B cell (primary cell): ENCODE results near the gene NOS1. TPM values are rescaled to one million over a fixed set of nuclear protein-coding genes. Genes with fewer than 3 reads are reported as not detected.

ENCODE experiments used
- ATAC-seq: fragments of 200-7000 bp; cut with Tn5 transposase; one replicate; pipeline ENCODE4 v1.10.0; 2021; ENCODE audit warnings: low read depth, mild to moderate bottlenecking, moderate number of reproducible peaks, moderate library complexity
- CTCF ChIA-PET: fragments of 350-600 bp; sonication (Branson Sonifier 250); formaldehyde crosslinking; loops from one replicate; lab custom pipeline; 2021; ENCODE audit warnings: antibody characterized with exemption, inconsistent platforms; lab: Charles Lee
- POLR2A ChIA-PET: fragments of 350-600 bp; sonication (Branson Sonifier 250); formaldehyde crosslinking; loops from one replicate; lab custom pipeline; 2021; ENCODE audit warnings: antibody characterized with exemption; lab: Charles Lee
- DNase-seq: peaks from one replicate; pipeline ENCODE4 v3.0.0; 2013
- H2AFZ ChIP-seq: 2 replicates; pipeline ENCODE4 v1.6.1; 2012; ENCODE audit warnings: mild to moderate bottlenecking, low read depth, low read length; ENCODE audit not compliant: insufficient read depth, poor library complexity, severe bottlenecking
- H3K27ac ChIP-seq, 2 donors: 1 replicate in 1 of 2; 2 replicates in 1 of 2; pipeline ENCODE4 v1.5.1; 2012 to 2013; ENCODE audit warnings: low read length in 2 of 2, mild to moderate bottlenecking in 2 of 2, moderate library complexity in 1 of 2
- H3K27me3 ChIP-seq, 4 experiments: fragments of 200-600 bp in 1 of 4; sonication (generic) in 1 of 4; replicated peaks in 1 of 4; 1 replicate in 2 of 4; 2 replicates in 2 of 4; pipeline versions ENCODE4 v1.6.1 to v1.7.0; 2013 to 2016; ENCODE audit warnings: low read length in 3 of 4, mild to moderate bottlenecking in 2 of 4, mixed read lengths in 1 of 4, moderate library complexity in 1 of 4; ENCODE audit not compliant: insufficient read depth in 4 of 4, control insufficient read depth in 3 of 4; ENCODE audit errors: control extremely low read depth in 1 of 4
- H3K36me3 ChIP-seq, 2 experiments: replicated peaks in 1 of 2; 1 replicate in 1 of 2; 2 replicates in 1 of 2; pipeline versions ENCODE4 v1.6.1 to v1.7.1; 2013; ENCODE audit warnings: low read length in 1 of 2; ENCODE audit not compliant: insufficient read depth in 2 of 2, control insufficient read depth in 1 of 2; ENCODE audit errors: control extremely low read depth in 1 of 2, extremely low read depth in 1 of 2
- H3K4me1 ChIP-seq, 2 donors: fragments of 200-600 bp in 1 of 2; sonication (generic) in 1 of 2; 1 replicate in 1 of 2; 2 replicates in 1 of 2; pipeline versions ENCODE4 v1.5.1 to v1.6.1; 2013 to 2017; ENCODE audit warnings: low read length in 2 of 2; ENCODE audit not compliant: control insufficient read depth in 2 of 2, insufficient read depth in 2 of 2
- H3K4me2 ChIP-seq: replicated peaks from 2 replicates; pipeline ENCODE3; 2012; ENCODE audit warnings: mild to moderate bottlenecking, low read depth, low read length; ENCODE audit not compliant: poor library complexity, severe bottlenecking
- H3K4me3 ChIP-seq, 5 experiments: fragments of 200-600 bp in 1 of 5; sonication (generic) in 1 of 5; 1 replicate in 3 of 5; 2 replicates in 2 of 5; pipeline versions ENCODE4 v1.5.1 to v1.7.0; 2011 to 2016; ENCODE audit warnings: low read length in 4 of 5, mild to moderate bottlenecking in 4 of 5, low read depth in 2 of 5, control low read depth in 1 of 5, moderate library complexity in 1 of 5; ENCODE audit not compliant: insufficient read depth in 1 of 5; ENCODE audit errors: control extremely low read depth in 1 of 5, extremely low read depth in 1 of 5
- H3K79me2 ChIP-seq: fragments of 200-600 bp; sonication (generic); one replicate; pipeline ENCODE4 v1.6.0; 2016; ENCODE audit warnings: low read length; ENCODE audit not compliant: control insufficient read depth, insufficient read depth
- H3K9ac ChIP-seq: fragments of 200-600 bp; sonication (generic); 2 replicates; pipeline ENCODE4 v1.6.1; 2017; ENCODE audit warnings: mild to moderate bottlenecking, low read length, moderate library complexity
- H3K9me3 ChIP-seq, 3 donors: one replicate each; pipeline versions ENCODE4 v1.6.1 to v1.7.1; 2013; ENCODE audit warnings: low read length in 2 of 3; ENCODE audit not compliant: control insufficient read depth in 2 of 3, insufficient read depth in 1 of 3; ENCODE audit errors: control extremely low read depth in 1 of 3
- H4K20me1 ChIP-seq: 2 replicates; pipeline ENCODE4 v1.6.0; 2012; ENCODE audit warnings: mild to moderate bottlenecking, low read length; ENCODE audit not compliant: insufficient read depth, control insufficient read depth, poor library complexity, severe bottlenecking
- H3K27ac Mint-ChIP-seq: one replicate; pipeline ENCODE4 v1.8.0; 2021; ENCODE audit warnings: mixed read lengths
- H3K27me3 Mint-ChIP-seq: one replicate; pipeline ENCODE4 v1.8.0; 2021; ENCODE audit warnings: mixed read lengths
- H3K4me1 Mint-ChIP-seq: one replicate; pipeline ENCODE4 v1.8.0; 2021; ENCODE audit warnings: mixed read lengths
- H3K4me3 Mint-ChIP-seq: one replicate; pipeline ENCODE4 v1.8.0; 2021; ENCODE audit warnings: mixed read lengths
- H3K9me3 Mint-ChIP-seq: one replicate; pipeline ENCODE4 v1.8.0; 2022; ENCODE audit warnings: mixed read lengths; ENCODE audit not compliant: insufficient read depth
- EZH2 ChIP-seq: IDR thresholded peaks from 2 replicates; pipeline ENCODE4 v1.6.1; 2012; ENCODE audit warnings: borderline replicate concordance, low read depth, mild to moderate bottlenecking, moderate library complexity, low read length; ENCODE audit not compliant: insufficient read depth, poor library complexity, severe bottlenecking
- WGBS: methylation state at CpG from one replicate; pipeline ENCODE4 v1.1.5; 2013; ENCODE audit warnings: missing lambda C conversion rate; ENCODE audit not compliant: insufficient coverage; 5-methylcytosine and 5-hydroxymethylcytosine counted together
- intact Hi-C: fragments of 100-400 bp; cut with micrococcal nuclease; formaldehyde crosslinking; loops from one replicate; pipeline ENCODE4 v1.10.0; 2022
- polyA plus RNA-seq: library from polyadenylated mRNA; depleted of rRNA; stranded (reverse); fragments of >200 nt; gene quantifications from 2 replicates; pipeline ENCODE4 v1.2.3, GENCODE V29; 2012
- total RNA-seq, 2 donors: library from RNA; stranded (reverse); fragments of 120-200 nt in 1 of 2; gene quantifications; 1 replicate in 1 of 2; 2 replicates in 1 of 2; pipeline versions ENCODE4 v1.2.3 to v1.2.4, GENCODE V29; 2013 to 2022
- TF ChIP-seq, protein P1 (sequence below): fragments of 200-600 bp; IDR thresholded peaks from one replicate; pipeline ENCODE4 v1.8.0; 2022; ENCODE audit warnings: antibody characterized with exemption, mild to moderate bottlenecking

Gene NOS1
- total and polyA plus RNA-seq, 2 donors (not counting 1 experiment from before 2014, with no cell fraction given) = not detected

DNA sequence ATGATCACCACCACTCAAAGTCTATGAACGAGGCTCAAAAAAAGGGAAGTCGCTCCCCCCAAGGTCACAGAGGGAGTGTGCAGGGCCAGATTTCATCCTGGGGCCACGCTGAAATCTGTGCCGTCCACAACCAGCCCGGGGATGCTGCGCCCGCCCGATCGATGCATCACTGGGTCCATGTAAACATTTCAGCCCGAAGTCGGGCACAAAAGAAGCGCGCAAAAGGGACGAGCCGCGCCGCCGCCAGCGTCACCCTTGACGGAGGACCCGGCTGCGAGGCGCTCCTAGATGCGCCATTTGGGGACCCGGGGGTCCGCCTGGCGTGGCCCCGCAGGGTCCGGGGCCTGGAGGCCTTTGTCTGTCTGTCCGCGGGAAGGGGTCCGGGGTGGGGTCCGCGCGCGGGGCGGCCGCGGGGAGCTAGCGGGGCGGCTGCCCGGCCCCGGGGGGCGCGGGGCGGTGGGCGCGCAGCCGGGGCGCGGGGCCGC, 171.7 kb downstream of the NOS1 start:
- Histone ChIP-seq H2AFZ (peak overlapping the region; percentile 83), H3K27me3 (peaks cover 0 to 5% (median 3%) of the 10 kb centered on the region in 4 experiments), H3K9me3 (no peaks in the 10 kb centered on the region), H3K4me2 (peak overlapping the region; percentile 79), H3K79me2 (peaks cover 44% of the 10 kb centered on the region), H3K36me3 (peaks cover 0 to 17% of the 10 kb centered on the region in 2 experiments), H3K9ac (peak overlapping the region; percentile 82), H4K20me1 (peaks cover 8% of the 10 kb centered on the region), H3K4me3 (peak overlapping the region; percentile 32 to 87 (median 82)), H3K4me1 (peaks cover 13 to 18% of the 10 kb centered on the region in 2 donors), H3K27ac (peak overlapping the region; percentile 51 to 66)
- intact Hi-C loops = loop anchor here (5.0 kb wide), 1 partner anchor 1048 kb away; no protein-coding TSS in a partner anchor
- H3K9me3 Mint-ChIP-seq = no peaks in the 10 kb centered on the region
- ATAC-seq (peak; percentile 28), DNase-seq (peak; percentile 74)
- ChIA-PET CTCF (interaction anchor here (2.4 kb wide), 1 partner anchor 23 kb away, joined by 7 read pairs; no protein-coding TSS in a partner anchor), POLR2A (no interaction called here)
- peaks cover 26% of the 10 kb centered on the region for H3K4me1 Mint-ChIP-seq
- H3K27ac Mint-ChIP-seq = peak overlapping the region; percentile 97
- TF ChIP-seq, protein P1, sequence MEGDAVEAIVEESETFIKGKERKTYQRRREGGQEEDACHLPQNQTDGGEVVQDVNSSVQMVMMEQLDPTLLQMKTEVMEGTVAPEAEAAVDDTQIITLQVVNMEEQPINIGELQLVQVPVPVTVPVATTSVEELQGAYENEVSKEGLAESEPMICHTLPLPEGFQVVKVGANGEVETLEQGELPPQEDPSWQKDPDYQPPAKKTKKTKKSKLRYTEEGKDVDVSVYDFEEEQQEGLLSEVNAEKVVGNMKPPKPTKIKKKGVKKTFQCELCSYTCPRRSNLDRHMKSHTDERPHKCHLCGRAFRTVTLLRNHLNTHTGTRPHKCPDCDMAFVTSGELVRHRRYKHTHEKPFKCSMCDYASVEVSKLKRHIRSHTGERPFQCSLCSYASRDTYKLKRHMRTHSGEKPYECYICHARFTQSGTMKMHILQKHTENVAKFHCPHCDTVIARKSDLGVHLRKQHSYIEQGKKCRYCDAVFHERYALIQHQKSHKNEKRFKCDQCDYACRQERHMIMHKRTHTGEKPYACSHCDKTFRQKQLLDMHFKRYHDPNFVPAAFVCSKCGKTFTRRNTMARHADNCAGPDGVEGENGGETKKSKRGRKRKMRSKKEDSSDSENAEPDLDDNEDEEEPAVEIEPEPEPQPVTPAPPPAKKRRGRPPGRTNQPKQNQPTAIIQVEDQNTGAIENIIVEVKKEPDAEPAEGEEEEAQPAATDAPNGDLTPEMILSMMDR = no peak
- TF ChIP-seq EZH2 = no peak
- under 1% methylated on average over 52 of the region's 52 CpGs for WGBS
- H3K27me3 Mint-ChIP-seq = peaks cover 10% of the 10 kb centered on the region
- H3K4me3 Mint-ChIP-seq = peak overlapping the region; percentile 93
